HFF-Myc (cell line): ENCODE results near the gene CCDC9.
"Not testable (repeated sequence)": the region's sequence is repeated elsewhere in the genome, so short reads cannot be mapped to it uniquely, and the experiment has no call there.

Experiments
- DNase-seq: peaks from one replicate; pipeline ENCODE4 v3.0.0-alpha.2; 2011; ENCODE audit warnings: low read depth; ENCODE audit errors: extremely low read depth
- H3K4me3 ChIP-seq: replicated peaks from 2 replicates; pipeline ENCODE4 v1.5.1; 2011; ENCODE audit warnings: low read depth, mild to moderate bottlenecking, control low read depth, low read length
- TF ChIP-seq, protein P1 (sequence below): IDR thresholded peaks from 2 replicates; pipeline ENCODE4 v1.5.1; 2012; ENCODE audit warnings: mild to moderate bottlenecking, low read depth, low read length, control low read depth; ENCODE audit errors: missing control alignments

CCDC9 gene

DNA sequence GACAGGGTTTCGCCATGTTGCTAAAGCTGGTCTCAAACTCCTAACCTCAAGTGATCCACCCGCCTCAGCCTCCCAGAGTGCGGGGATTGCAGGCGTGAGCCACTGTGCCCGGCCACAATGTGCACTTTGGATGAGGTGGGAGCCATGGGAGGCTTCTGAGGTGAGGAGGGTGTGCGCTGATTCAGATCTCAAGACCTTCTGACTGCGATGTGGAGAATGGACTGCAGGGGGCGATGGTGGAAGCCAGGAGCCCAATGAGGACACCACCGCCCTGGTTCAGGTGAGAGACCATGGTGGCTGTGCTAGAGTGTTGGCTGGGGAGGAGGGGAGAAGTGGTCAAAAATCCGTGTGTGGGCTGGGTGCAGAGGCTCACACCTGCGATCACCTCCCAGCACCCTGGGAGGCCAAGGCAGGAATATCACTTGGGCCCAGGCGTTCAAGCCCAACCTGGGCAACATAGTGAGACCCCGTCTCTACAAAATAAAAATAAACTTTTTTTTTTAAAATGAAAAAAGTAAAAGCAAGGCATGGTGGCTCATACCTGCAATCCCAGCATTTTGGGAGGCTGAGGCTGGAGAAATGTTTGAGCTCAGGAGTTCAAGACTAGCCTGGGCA, 24.0 kb downstream of the CCDC9 start:
- no peak overlapping the region for H3K4me3 ChIP-seq
- TF ChIP-seq, protein P1, sequence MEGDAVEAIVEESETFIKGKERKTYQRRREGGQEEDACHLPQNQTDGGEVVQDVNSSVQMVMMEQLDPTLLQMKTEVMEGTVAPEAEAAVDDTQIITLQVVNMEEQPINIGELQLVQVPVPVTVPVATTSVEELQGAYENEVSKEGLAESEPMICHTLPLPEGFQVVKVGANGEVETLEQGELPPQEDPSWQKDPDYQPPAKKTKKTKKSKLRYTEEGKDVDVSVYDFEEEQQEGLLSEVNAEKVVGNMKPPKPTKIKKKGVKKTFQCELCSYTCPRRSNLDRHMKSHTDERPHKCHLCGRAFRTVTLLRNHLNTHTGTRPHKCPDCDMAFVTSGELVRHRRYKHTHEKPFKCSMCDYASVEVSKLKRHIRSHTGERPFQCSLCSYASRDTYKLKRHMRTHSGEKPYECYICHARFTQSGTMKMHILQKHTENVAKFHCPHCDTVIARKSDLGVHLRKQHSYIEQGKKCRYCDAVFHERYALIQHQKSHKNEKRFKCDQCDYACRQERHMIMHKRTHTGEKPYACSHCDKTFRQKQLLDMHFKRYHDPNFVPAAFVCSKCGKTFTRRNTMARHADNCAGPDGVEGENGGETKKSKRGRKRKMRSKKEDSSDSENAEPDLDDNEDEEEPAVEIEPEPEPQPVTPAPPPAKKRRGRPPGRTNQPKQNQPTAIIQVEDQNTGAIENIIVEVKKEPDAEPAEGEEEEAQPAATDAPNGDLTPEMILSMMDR: peak; percentile 56
- no peak for DNase-seq

DNA sequence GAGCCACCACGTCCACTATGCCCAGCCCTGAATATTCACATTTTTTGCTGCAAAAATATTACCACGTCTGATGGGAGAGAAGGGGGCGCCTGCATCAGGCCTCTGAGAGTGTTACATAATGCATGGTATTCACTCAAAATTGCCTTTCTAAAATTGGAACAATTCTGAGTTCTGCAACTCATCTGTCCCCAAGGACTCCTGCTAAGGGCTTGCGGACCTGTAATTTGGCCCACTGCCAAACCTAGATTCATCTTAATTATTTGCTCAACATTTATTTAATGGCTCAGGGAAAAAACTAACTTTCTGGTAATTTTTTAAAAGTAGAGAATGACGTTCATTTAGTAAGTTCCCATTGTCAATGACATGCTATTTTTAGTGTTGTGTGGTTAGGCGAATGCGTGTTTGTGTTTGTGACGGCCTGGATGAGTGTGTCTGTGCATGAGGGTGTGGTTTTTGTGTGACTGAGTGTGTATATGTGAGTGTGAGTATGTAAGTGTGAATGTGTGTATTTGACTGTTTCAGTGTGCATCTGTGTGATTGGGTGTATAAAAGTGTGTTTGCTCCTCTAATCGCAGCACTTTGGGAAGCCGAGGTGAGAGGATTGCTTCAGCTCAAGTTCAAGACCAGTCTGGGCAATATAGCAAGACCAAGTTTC, 27.2 kb downstream of the CCDC9 start:
- no peak overlapping the region for H3K4me3 ChIP-seq
- no peak for DNase-seq
- TF ChIP-seq, protein P1: no peak

DNA sequence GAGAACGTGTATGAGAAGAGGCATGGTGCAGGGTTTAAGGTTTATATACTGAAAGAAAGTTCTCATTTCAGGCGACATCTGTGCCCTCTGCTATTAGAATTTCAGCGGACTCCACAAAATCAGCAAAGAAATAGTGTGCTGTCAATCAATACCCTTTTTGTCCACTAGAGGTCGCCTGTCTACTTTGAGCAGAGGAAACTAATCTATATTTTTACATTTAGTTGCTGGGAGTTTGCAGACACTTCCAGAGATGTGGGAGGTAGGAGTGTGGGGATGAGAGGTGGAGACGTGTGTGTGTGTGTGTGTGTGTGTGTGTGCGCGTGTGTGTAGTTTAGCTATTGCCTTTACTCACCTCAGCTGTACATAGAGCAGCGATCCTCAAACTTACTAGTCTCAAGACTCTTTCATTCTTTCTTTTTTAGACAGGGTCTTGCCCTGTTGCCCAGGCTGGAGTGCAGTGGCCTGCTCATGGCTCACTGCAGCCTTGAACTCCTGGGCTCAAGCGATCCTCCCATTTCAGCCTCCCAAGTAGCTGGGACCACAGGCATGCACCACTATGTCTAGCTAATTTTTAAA, 28.1 kb downstream of the CCDC9 start:
- DNase-seq: peak; percentile 66
- H3K4me3 ChIP-seq: no peak overlapping the region
- TF ChIP-seq, protein P1: peak; percentile 76

DNA sequence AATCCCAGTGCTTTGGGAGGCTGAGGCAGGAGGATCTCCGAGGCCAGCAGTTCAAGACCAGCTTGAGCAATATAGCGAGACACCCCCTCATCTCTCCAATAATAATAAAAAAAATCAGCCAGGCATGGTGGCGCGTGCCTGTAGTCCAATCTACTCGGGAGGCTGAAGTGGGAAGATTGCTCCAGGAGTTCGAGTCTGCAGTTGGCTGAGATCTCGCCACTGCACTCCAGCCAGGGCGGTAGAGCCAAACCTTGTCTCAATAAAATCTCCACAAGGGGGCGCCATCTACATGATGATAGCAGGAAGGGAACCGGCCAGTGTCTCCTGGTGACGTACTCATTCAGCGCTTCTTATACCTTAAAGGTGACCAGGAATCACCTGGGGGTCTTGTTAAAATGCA, 39.7 kb downstream of the CCDC9 start:
- no peak overlapping the region for H3K4me3 ChIP-seq
- TF ChIP-seq, protein P1: peak; percentile 67
- no peak for DNase-seq

DNA sequence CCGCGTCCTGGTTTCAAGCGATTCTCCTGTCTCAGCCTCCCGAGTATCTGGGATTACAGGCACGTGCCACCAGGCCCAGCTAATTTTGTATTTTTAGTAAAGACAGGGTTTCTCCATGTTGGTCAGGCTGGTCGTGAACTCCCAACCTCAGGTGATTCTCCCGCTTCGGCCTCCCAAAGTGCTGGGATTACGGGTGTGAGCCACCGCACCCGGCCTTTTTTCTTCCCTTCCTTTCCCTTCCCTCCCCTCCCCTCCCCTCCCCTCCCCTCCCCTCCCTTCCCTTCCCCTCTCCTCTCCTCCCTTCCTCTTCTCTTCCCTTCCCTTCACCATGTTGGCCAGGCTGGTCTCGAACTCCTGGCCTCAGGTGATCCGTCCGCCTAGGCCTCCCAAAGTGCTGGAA, 44.5 kb downstream of the CCDC9 start:
- not testable (repeated sequence) for DNase-seq, H3K4me3 ChIP-seq

DNA sequence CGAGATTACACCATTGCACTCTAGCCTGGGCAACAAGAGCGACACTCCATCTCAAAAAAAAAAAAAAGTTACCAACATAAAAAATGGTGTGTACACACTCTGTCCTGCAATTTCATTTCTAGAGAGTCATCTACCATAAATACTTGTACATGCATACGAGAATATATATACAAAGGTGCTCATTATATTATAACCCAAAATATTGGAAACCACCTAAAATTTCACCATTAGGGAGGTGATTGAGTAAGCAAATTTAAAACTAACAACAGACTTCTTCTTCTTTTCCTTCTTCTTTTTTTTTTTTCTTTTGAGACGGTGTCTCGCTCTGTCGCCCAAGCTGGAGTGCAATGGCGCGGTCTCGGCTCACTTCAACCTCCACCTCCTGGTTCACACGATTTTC, 45.9 kb downstream of the CCDC9 start:
- DNase-seq: no peak
- TF ChIP-seq, protein P1: no peak
- no peak overlapping the region for H3K4me3 ChIP-seq

DNA sequence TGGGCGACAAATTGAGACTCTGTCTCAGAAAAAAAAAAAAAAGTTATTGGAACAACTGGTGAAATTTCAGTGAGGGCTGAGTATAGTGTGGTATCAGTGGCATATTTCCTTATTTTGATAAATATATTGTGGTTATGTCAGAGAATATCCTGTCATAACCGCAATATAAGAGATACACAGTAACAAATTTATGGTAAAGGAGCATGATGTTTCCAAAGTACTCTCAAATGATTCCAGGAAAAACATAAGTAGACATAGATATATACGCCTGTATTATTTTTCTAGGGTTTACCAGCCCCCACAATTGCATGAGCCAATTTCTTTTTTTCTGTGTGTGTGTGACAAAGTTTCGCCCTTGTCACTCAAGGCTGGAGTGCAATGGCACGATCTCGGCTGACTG, 47.6 kb downstream of the CCDC9 start:
- TF ChIP-seq, protein P1: no peak
- DNase-seq: no peak
- no peak overlapping the region for H3K4me3 ChIP-seq
